NCI-H2171 (cell line): Measurements from ENCODE around the gene NNAT.

Experiments used
- DNase-seq: peaks from one replicate; lab custom pipeline; 2025; lab: John Stamatoyannopoulos, UW

Gene NNAT

DNA sequence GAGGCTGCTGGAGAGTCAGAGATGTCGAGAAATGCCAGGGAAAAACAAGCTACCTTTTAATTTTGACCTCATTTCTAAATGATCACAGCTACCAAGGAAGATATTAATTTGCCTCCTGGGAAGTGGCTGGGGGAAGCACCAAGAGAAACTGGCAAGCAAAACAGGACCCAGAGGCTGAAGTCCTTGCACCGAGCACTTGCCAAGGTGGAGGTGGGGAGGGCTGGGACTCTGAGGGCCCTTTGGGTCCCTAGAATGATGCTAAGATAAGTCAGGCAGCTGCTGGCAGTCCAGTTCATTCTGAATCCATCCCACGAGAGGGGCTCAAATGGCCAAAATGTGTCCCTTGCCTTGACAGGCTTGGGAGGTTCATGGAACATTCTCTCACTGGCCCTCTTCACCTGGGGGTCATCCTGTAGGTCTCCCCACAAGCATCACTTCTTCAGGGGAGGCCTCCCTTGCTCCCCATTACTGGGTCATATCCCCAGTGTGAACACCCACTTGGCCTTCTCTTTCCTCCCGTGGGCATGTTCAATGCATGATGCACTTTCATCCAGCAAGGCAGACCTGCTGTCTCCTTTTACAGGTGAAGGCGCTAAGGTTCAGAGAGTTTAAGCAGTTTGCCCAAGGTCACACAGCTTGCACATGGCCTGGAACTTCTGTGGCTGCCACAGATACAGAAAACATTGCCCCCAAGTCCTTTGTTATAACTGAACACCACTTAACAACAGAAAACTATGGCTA lies 45.7 kb downstream of the NNAT start:
- DNase-seq = no peak

DNA sequence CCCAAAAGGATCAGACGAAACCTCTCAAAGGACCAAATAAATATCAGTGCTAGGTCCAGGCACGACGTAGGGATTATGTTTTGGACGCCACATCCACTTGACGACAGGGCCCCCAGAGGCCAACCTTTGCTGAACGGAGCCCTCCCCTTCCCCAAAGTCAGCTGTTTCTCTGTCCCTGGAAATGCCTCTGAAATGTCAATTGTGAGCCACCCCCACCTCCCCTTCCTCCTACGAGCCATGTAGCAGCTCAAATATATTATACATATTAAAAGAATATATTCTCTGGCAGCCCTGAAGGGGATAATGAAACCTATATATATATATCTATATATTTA lies 46.2 kb downstream of the NNAT start:
- peak; percentile 70 for DNase-seq

DNA sequence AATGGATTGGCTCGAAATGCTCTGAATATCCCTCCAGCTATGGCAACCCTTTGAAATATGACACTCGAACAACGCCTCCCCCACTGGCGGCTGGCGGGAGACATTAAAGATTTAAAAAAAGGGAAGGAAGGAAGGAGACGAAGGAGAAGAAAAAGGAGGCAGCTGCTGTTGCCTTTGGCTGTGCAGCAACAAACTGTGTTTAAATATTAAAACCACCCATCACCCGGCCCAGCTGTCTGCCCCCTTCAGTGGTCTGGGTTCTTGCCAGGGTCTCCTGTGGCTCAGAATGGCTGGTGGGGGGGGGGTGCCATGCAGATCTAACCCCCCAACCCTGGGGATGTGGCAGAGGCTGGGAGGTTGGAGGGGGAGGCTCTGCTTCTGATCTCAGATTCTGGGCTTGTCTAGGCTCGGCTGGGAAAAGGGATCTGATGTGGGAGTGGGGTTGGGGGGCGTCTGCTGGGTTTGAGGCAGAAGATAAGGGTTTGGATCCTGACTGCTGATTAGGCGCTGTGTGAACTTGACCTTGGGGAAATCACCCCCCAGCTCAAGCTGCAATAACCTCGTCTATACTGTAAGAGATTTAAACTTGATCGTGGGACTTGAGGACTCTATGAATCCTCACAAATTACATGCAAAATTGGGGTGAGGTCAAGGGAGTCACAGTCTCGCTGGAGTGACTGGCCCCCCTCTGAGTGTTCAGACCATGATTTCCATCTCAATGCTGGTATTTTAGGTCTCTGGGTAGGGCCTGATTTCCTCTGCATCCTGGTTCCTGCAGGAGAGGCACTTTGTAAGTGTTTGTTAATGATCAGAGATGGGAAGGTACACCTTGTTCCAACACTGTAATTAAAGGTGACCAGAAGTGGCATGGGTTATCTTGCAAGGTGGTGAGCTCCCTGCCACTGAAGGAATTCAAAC lies 46.9 kb downstream of the NNAT start:
- DNase-seq = peak; percentile 88

GRCh38 chr20:37570419-37570818 lies 49.4 kb downstream of the NNAT start:
- DNase-seq = no peak

DNA sequence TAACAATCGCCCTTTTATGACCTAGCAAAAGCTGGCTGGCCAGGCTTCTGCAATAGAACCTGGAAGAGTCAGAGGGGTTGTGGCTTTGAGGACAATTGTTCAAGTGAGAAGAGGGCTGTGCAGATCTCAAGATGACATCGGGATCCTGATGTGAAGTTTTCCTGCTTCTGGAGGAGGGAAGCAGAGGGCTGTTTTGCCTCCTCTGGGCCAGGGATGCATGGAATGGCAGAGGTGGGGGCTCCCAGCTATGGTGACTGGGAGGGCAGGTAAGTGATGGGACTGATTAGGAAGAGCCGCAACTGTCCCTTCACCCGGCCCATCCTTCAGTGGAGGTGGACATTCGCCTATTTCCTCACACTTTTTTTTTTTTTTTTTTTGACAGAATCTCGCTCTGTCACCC lies 50.0 kb downstream of the NNAT start:
- DNase-seq = no peak
